Lower leg skin (tissue), 3 donors: ENCODE measurements around the gene EPHB3.

ENCODE experiments used
- POLR2A ChIP-seq, 2 donors: fragments of 450-650 bp; IDR thresholded peaks; one replicate each; pipeline ENCODE4 v1.6.1; 2016 to 2017; ENCODE audit warnings: antibody characterized with exemption in 2 of 2, mild to moderate bottlenecking in 1 of 2, moderate library complexity in 1 of 2
- TF ChIP-seq, protein P1 (sequence below), 3 donors: fragments of 450-650 bp; IDR thresholded peaks; one replicate each; pipeline ENCODE4 v1.5.1; 2016; ENCODE audit warnings: antibody characterized with exemption in 3 of 3, mild to moderate bottlenecking in 3 of 3, moderate library complexity in 2 of 3

GRCh38 chr3:184615396-184615795 lies 53.8 kb downstream of the EPHB3 start:
- TF ChIP-seq, protein P1, sequence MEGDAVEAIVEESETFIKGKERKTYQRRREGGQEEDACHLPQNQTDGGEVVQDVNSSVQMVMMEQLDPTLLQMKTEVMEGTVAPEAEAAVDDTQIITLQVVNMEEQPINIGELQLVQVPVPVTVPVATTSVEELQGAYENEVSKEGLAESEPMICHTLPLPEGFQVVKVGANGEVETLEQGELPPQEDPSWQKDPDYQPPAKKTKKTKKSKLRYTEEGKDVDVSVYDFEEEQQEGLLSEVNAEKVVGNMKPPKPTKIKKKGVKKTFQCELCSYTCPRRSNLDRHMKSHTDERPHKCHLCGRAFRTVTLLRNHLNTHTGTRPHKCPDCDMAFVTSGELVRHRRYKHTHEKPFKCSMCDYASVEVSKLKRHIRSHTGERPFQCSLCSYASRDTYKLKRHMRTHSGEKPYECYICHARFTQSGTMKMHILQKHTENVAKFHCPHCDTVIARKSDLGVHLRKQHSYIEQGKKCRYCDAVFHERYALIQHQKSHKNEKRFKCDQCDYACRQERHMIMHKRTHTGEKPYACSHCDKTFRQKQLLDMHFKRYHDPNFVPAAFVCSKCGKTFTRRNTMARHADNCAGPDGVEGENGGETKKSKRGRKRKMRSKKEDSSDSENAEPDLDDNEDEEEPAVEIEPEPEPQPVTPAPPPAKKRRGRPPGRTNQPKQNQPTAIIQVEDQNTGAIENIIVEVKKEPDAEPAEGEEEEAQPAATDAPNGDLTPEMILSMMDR (IDR thresholded peaks at IDR 0.05) = no peak
- no peak for TF ChIP-seq POLR2A (IDR thresholded peaks at IDR 0.05)
